HL-60 (cell line): Measurements from ENCODE around the gene EHD1.

ENCODE experiments used
- DNase-seq, 2 experiments: peaks; one replicate each; pipeline ENCODE4 v3.0.0-alpha.2; 2010 to 2020; ENCODE audit warnings: low read depth in 1 of 2, low spot score in 1 of 2
- H3K27ac ChIP-seq: fragments of 250-450 bp; sonication (Bioruptor Pico); replicated peaks from 2 replicates; pipeline ENCODE4 v1.5.1; 2020; ENCODE audit warnings: mild to moderate bottlenecking, moderate library complexity
- H3K27me3 ChIP-seq: fragments of 250-450 bp; sonication (Bioruptor Pico); 2 replicates; pipeline ENCODE4 v1.5.1; 2021; ENCODE audit warnings: mild to moderate bottlenecking, moderate library complexity; ENCODE audit not compliant: insufficient read depth, poor library complexity, severe bottlenecking
- H3K4me3 ChIP-seq: replicated peaks from 2 replicates; pipeline ENCODE4 v1.5.1; 2011; ENCODE audit warnings: mild to moderate bottlenecking, control low read depth, low read length; ENCODE audit not compliant: insufficient read depth
- GABPA ChIP-seq: IDR thresholded peaks from 2 replicates; pipeline ENCODE4 v1.6.1; 2012; ENCODE audit warnings: low read depth
- POLR2AphosphoS5 ChIP-seq: IDR thresholded peaks from 2 replicates; pipeline ENCODE4 v1.6.1; 2012; ENCODE audit warnings: low read depth
- SPI1 ChIP-seq: IDR thresholded peaks from 2 replicates; pipeline ENCODE4 v1.6.1; 2012; ENCODE audit warnings: low read depth, mild to moderate bottlenecking, borderline replicate concordance
- TF ChIP-seq, protein P1 (sequence below): IDR thresholded peaks from 2 replicates; pipeline ENCODE4 v1.6.1; 2012; ENCODE audit warnings: low read depth; ENCODE audit not compliant: insufficient replicate concordance
- TF ChIP-seq, protein P2 (sequence below): IDR thresholded peaks from one replicate; pipeline ENCODE4 v1.5.1; 2011; ENCODE audit warnings: low read length, control low read depth, inconsistent platforms; ENCODE audit not compliant: insufficient read depth

EHD1 gene

DNA sequence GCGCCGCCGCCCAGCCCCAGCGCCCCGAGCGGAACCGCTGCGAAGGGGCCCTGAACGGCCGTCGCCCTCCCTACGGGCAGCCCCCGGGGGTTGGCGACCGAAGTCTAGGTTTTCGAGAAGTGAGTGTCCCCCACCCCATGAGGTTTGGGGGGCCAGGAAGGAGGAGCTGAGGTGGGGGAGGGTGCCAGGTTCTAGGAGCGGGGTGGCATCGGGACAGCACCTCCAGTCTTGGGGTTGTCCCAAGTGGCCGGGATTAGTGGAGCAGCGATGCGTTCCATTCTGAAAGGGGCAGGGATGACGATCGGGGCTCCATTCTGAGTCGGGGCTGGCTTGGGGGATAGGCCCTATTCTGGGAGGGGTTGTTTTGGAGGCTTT lies 46.5 kb upstream of the EHD1 start:
- TF ChIP-seq SPI1 (no peak), POLR2AphosphoS5 (no peak), GABPA (no peak)
- TF ChIP-seq, protein P1, sequence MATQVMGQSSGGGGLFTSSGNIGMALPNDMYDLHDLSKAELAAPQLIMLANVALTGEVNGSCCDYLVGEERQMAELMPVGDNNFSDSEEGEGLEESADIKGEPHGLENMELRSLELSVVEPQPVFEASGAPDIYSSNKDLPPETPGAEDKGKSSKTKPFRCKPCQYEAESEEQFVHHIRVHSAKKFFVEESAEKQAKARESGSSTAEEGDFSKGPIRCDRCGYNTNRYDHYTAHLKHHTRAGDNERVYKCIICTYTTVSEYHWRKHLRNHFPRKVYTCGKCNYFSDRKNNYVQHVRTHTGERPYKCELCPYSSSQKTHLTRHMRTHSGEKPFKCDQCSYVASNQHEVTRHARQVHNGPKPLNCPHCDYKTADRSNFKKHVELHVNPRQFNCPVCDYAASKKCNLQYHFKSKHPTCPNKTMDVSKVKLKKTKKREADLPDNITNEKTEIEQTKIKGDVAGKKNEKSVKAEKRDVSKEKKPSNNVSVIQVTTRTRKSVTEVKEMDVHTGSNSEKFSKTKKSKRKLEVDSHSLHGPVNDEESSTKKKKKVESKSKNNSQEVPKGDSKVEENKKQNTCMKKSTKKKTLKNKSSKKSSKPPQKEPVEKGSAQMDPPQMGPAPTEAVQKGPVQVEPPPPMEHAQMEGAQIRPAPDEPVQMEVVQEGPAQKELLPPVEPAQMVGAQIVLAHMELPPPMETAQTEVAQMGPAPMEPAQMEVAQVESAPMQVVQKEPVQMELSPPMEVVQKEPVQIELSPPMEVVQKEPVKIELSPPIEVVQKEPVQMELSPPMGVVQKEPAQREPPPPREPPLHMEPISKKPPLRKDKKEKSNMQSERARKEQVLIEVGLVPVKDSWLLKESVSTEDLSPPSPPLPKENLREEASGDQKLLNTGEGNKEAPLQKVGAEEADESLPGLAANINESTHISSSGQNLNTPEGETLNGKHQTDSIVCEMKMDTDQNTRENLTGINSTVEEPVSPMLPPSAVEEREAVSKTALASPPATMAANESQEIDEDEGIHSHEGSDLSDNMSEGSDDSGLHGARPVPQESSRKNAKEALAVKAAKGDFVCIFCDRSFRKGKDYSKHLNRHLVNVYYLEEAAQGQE = no peak
- TF ChIP-seq, protein P2, sequence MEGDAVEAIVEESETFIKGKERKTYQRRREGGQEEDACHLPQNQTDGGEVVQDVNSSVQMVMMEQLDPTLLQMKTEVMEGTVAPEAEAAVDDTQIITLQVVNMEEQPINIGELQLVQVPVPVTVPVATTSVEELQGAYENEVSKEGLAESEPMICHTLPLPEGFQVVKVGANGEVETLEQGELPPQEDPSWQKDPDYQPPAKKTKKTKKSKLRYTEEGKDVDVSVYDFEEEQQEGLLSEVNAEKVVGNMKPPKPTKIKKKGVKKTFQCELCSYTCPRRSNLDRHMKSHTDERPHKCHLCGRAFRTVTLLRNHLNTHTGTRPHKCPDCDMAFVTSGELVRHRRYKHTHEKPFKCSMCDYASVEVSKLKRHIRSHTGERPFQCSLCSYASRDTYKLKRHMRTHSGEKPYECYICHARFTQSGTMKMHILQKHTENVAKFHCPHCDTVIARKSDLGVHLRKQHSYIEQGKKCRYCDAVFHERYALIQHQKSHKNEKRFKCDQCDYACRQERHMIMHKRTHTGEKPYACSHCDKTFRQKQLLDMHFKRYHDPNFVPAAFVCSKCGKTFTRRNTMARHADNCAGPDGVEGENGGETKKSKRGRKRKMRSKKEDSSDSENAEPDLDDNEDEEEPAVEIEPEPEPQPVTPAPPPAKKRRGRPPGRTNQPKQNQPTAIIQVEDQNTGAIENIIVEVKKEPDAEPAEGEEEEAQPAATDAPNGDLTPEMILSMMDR = no peak
- DNase-seq = no peak
- H3K27me3 ChIP-seq = no peaks in the 10 kb centered on the region
- H3K27ac ChIP-seq = no peak overlapping the region
- peak overlapping the region; percentile 66 for H3K4me3 ChIP-seq

DNA sequence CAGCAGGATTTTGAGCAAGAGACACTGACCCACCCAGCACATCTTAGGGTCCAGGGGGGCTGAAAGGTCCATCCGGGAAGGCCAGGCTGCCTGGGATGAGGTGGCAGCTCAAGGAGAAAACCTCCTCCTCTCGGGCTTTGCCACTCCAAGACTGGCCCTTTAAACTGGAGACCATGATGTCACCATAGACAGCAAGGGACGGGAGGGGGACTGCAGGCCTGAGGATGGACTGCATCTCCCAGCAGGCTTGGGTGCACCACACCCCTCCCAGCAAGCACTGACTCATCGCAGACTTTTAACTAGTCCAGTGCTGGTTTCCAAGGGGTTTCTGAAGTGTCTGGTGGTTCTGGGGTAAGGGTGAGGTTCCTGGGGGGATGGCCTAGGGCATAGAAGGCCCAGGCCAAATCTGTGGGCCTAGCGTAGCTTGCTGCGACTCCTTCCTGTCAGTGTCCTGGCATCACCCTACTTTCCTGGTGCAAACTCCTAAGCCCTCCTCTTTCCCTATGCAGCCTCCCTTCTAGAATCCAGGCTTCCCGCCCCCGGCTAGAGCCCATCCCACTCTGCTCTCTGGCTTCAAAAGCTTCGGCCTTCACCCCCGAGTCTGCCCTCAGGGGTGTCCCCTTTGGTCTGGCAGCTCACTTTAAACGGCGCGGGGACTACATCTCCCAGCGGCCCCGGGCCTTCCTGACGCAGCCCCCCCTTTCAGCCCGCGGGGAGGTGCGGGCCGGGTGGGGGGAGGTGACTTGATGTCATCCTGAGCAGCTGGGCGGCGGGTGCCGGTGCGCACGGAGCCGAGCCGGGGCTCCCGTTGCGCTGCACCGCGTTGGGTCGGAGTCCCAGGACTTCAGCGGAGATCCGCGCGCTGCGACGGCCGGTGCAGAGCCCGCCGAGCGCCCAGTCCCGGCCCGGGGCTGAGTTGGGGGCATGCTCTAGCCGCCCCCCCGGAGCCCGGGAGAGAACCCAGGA lies 45.8 kb upstream of the EHD1 start, which contains the start of gene PPP2R5B:
Gene PPP2R5B (plus strand): TSS at position 746 of the 966 bp plus-strand sequence. CDS start 1,046 bp downstream, outside the sequence.
- Histone ChIP-seq H3K4me3 (peak within 1 kb of the TSS; percentile 66), H3K27ac (peak within 1 kb of the TSS; percentile 47), H3K27me3 (no peaks in the 10 kb centered on the region)
- peak; percentile 73 to 83 for DNase-seq
- TF ChIP-seq, protein P2 = no peak
- no peak for TF ChIP-seq SPI1
- TF ChIP-seq GABPA = peak; percentile 58; the same call in 1 of the 2 replicates
- TF ChIP-seq, protein P1 = no peak
- TF ChIP-seq POLR2AphosphoS5 = no peak

DNA sequence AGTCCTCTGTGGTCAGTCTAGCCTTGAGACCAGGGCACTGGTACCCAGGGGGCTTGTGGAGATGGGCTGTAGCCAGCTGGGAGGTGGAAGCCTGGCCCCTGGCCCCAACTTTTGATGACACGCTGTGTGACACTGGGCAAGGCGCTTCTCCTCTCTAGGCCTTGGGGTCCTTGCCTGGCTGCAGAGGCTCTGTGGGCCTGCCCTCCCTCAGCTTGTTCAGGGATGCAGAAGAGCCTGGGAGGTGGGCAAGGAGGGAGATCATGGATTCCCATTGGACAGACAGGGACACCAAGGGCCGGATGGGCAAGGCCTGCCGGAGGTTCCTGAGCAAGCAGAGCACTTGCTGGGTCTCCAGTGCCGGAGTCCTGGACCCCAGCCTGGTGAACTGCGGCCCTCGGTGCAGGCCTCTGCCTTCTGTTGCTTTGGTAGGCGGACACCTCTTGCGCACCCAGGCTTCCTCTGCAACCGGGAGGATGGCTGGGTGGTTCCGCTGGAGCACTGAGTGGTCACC lies 44.8 kb upstream of the EHD1 start:
- Histone ChIP-seq H3K27ac (no peak overlapping the region), H3K27me3 (no peaks in the 10 kb centered on the region), H3K4me3 (no peak overlapping the region)
- no peak for DNase-seq
- TF ChIP-seq, protein P2 = no peak
- TF ChIP-seq, protein P1 = no peak
- TF ChIP-seq POLR2AphosphoS5 (no peak), GABPA (no peak), SPI1 (no peak)
